Caco-2 (cell line): ENCODE measurements around the gene IL17RC. TPM values are rescaled to one million over a fixed set of nuclear protein-coding genes. Genes with fewer than 3 reads are reported as not detected.
A peak's percentile ranks its signal among the peaks of the same experiment; 100 is the strongest.
"Not testable (repeated sequence)": the region's sequence is repeated elsewhere in the genome, so short reads cannot be mapped to it uniquely, and the experiment has no call there.

ENCODE experiments used
- BruUV-seq: library from RNA; stranded (reverse); fragments of 400-500 nt; replicated peaks from 2 replicates; lab custom pipeline; 2021; lab: Mats Ljungman, UMichigan
- CTCF ChIA-PET: fragments of 300-600 bp; sonication (Branson Sonifier 250); formaldehyde crosslinking; loops from one replicate; lab custom pipeline; 2022; ENCODE audit warnings: antibody characterized with exemption; lab: Charles Lee
- POLR2A ChIA-PET: fragments of 300-600 bp; sonication (Branson Sonifier 250); formaldehyde crosslinking; loops from one replicate; lab custom pipeline; 2022; ENCODE audit warnings: antibody characterized with exemption; lab: Charles Lee
- DNase-seq, 2 experiments: peaks; one replicate each; pipeline versions ENCODE4 v3.0.0 to v3.0.0-alpha.2; 2020 to 2022
- H3K27me3 ChIP-seq: replicated peaks from 2 replicates; pipeline ENCODE4 v1.6.0; 2011; ENCODE audit warnings: low read length; ENCODE audit not compliant: control insufficient read depth, insufficient read depth
- H3K36me3 ChIP-seq: 2 replicates; pipeline ENCODE4 v1.5.1; 2011; ENCODE audit warnings: low read length; ENCODE audit not compliant: control insufficient read depth, insufficient read depth
- H3K4me1 ChIP-seq: fragments of 250-450 bp; sonication (Bioruptor Pico); 2 replicates; pipeline ENCODE4 v1.5.1; 2020; ENCODE audit warnings: mild to moderate bottlenecking
- H3K4me3 ChIP-seq: 2 replicates; pipeline ENCODE4 v1.5.1; 2011; ENCODE audit warnings: low read depth, mild to moderate bottlenecking, control low read depth, low read length
- H3K9me3 ChIP-seq: fragments of 250-450 bp; sonication (Bioruptor Pico); 2 replicates; pipeline ENCODE4 v1.5.1; 2020; ENCODE audit warnings: mild to moderate bottlenecking, moderate library complexity
- H3K27ac Mint-ChIP-seq: one replicate; pipeline ENCODE4 v1.8.0; 2022; ENCODE audit warnings: mixed read lengths; ENCODE audit not compliant: unreplicated experiment
- H3K27me3 Mint-ChIP-seq: one replicate; pipeline ENCODE4 v1.8.0; 2022; ENCODE audit warnings: mixed read lengths; ENCODE audit not compliant: insufficient read depth, unreplicated experiment
- H3K36me3 Mint-ChIP-seq: one replicate; pipeline ENCODE4 v1.8.0; 2022; ENCODE audit warnings: mild to moderate bottlenecking, mixed read lengths; ENCODE audit not compliant: insufficient read depth, unreplicated experiment
- H3K4me1 Mint-ChIP-seq: one replicate; pipeline ENCODE4 v1.8.0; 2022; ENCODE audit warnings: low read depth, mixed read lengths; ENCODE audit not compliant: unreplicated experiment
- H3K4me3 Mint-ChIP-seq: one replicate; pipeline ENCODE4 v1.8.0; 2022; ENCODE audit warnings: mild to moderate bottlenecking, moderate library complexity, mixed read lengths; ENCODE audit not compliant: unreplicated experiment
- H3K9me3 Mint-ChIP-seq: one replicate; pipeline ENCODE4 v1.8.0; 2022; ENCODE audit warnings: mixed read lengths; ENCODE audit not compliant: unreplicated experiment
- CTCF ChIP-seq, 2 experiments: fragments of 200-600 bp in 1 of 2; IDR thresholded peaks; 1 replicate in 1 of 2; 2 replicates in 1 of 2; pipeline versions ENCODE4 v1.5.1 to v1.8.0; 2011 to 2022; ENCODE audit warnings: antibody characterized with exemption in 1 of 2, control low read depth in 1 of 2, inconsistent platforms in 1 of 2, low read depth in 1 of 2, low read length in 1 of 2, mild to moderate bottlenecking in 1 of 2, moderate library complexity in 1 of 2; ENCODE audit not compliant: insufficient read depth in 1 of 2, severe bottlenecking in 1 of 2, unreplicated experiment in 1 of 2
- intact Hi-C: fragments of 100-400 bp; cut with micrococcal nuclease; formaldehyde crosslinking; loops from one replicate; pipeline ENCODE4 v1.10.0; 2022; ENCODE audit not compliant: unreplicated experiment
- total RNA-seq: library from RNA; stranded (reverse); gene quantifications from 2 replicates; pipeline ENCODE4 v1.2.3, GENCODE V29; 2022

Gene IL17RC
- total RNA-seq, 1 experiment from 2014 or later, result 11.3 TPM

GRCh38 chr3:9891072-9891622 is 25.8 kb upstream of the IL17RC start:
- BruUV-seq, result no TSS peak
- Mint-ChIP-seq H3K27me3 (no peaks in the 10 kb centered on the region), H3K4me3 (peak overlapping the region; percentile 83), H3K36me3 (peaks cover 47% of the 10 kb centered on the region), H3K27ac (peak overlapping the region; percentile 91), H3K9me3 (no peaks in the 10 kb centered on the region), H3K4me1 (peaks cover 17% of the 10 kb centered on the region)
- intact Hi-C loops, result loop anchor here (2.0 kb wide), 1 partner anchor 42 kb away; the partner anchor contains the start of gene CRELD1
- DNase-seq, result no peak
- no peaks in the 10 kb centered on the region for H3K9me3 ChIP-seq
- CTCF ChIA-PET, result interaction anchor here (0.8 kb wide), 2 partner anchors 10 to 55 kb away, joined by 3 read pairs; no protein-coding TSS in a partner anchor
- TF ChIP-seq CTCF (IDR thresholded peaks at IDR 0.05; ENCODE audit: insufficient read depth in 1 of 2, low read depth in 1 of 2, low read length in 1 of 2, severe bottlenecking in 1 of 2, unreplicated experiment in 1 of 2), result no peak
- no peaks in the 10 kb centered on the region for H3K27me3 ChIP-seq
- H3K4me1 ChIP-seq, result peaks cover 5% of the 10 kb centered on the region
- POLR2A ChIA-PET, result interaction anchor here (1.4 kb wide), 1 partner anchor 10 kb away, joined by 8 read pairs; no protein-coding TSS in a partner anchor
- H3K36me3 ChIP-seq, result peaks cover 3% of the 10 kb centered on the region
- H3K4me3 ChIP-seq, result peak overlapping the region; percentile 99

GRCh38 chr3:9893739-9894138 is 23.2 kb upstream of the IL17RC start:
- Histone ChIP-seq H3K36me3 (peaks cover 3% of the 10 kb centered on the region), H3K4me3 (no peak overlapping the region), H3K9me3 (no peaks in the 10 kb centered on the region), H3K4me1 (peaks cover 29% of the 10 kb centered on the region), H3K27me3 (no peaks in the 10 kb centered on the region)
- no peak for TF ChIP-seq CTCF (IDR thresholded peaks at IDR 0.05; ENCODE audit: insufficient read depth in 1 of 2, low read depth in 1 of 2, low read length in 1 of 2, severe bottlenecking in 1 of 2, unreplicated experiment in 1 of 2)
- CTCF ChIA-PET, result interaction anchor here (0.5 kb wide), 1 partner anchor 22 kb away, joined by 3 read pairs; no protein-coding TSS in a partner anchor
- H3K4me1 Mint-ChIP-seq, result peaks cover 27% of the 10 kb centered on the region
- DNase-seq, result no peak
- H3K27ac Mint-ChIP-seq, result no peak overlapping the region
- POLR2A ChIA-PET, result no interaction called here
- no peaks in the 10 kb centered on the region for H3K27me3 Mint-ChIP-seq
- BruUV-seq, result no TSS peak
- no peak overlapping the region for H3K4me3 Mint-ChIP-seq
- intact Hi-C loops, result no loop called here
- peaks cover 62% of the 10 kb centered on the region for H3K36me3 Mint-ChIP-seq
- H3K9me3 Mint-ChIP-seq, result no peaks in the 10 kb centered on the region

GRCh38 chr3:9895715-9896114 is 21.2 kb upstream of the IL17RC start:
- H3K4me3 Mint-ChIP-seq, H3K9me3 ChIP-seq, H3K27me3 Mint-ChIP-seq, H3K36me3 ChIP-seq, H3K27me3 ChIP-seq, CTCF ChIA-PET, POLR2A ChIA-PET, DNase-seq, H3K4me3 ChIP-seq, H3K9me3 Mint-ChIP-seq, BruUV-seq: not testable (repeated sequence)
- Mint-ChIP-seq H3K27ac (peak overlapping the region; percentile 35), H3K4me1 (peaks cover 34% of the 10 kb centered on the region), H3K36me3 (peaks cover 70% of the 10 kb centered on the region)
- H3K4me1 ChIP-seq, result peaks cover 46% of the 10 kb centered on the region
- intact Hi-C loops, result loop anchor here (5.0 kb wide), 1 partner anchor 53 kb away; the partner anchor contains the start of gene RPUSD3

GRCh38 chr3:9896755-9897407 is 20.0 kb upstream of the IL17RC start:
- not testable (repeated sequence) for H3K9me3 ChIP-seq, H3K4me3 ChIP-seq, H3K36me3 ChIP-seq, H3K27me3 ChIP-seq, BruUV-seq, H3K27me3 Mint-ChIP-seq, DNase-seq, H3K9me3 Mint-ChIP-seq
- H3K36me3 Mint-ChIP-seq, result peaks cover 74% of the 10 kb centered on the region
- peak overlapping the region; percentile 17 for H3K4me3 Mint-ChIP-seq
- intact Hi-C loops, result loop anchor here (5.0 kb wide), 1 partner anchor 55 kb away; the partner anchor contains the start of gene RPUSD3
- ChIA-PET POLR2A (interaction anchor here (0.7 to 1.7 kb wide), 4 partner anchors 17 to 104 kb away, joined by 3 to 17 read pairs (median 10); partner anchors contain the start of genes ARPC4, CRELD1 and TADA3), CTCF (interaction anchor here (0.6 to 1.4 kb wide), 7 partner anchors 12 to 50 kb away, joined by 3 to 14 read pairs (median 8); partner anchors contain the start of genes CRELD1 and IL17RC)
- peaks cover 57% of the 10 kb centered on the region for H3K4me1 ChIP-seq
- H3K4me1 Mint-ChIP-seq, result peaks cover 40% of the 10 kb centered on the region
- peak overlapping the region; percentile 84 for H3K27ac Mint-ChIP-seq
